Measurements from ENCODE around the gene NR2C2.
A peak's percentile ranks its signal among the peaks of the same experiment; 100 is the strongest.
"Not testable (repeated sequence)": the region's sequence is repeated elsewhere in the genome, so short reads cannot be mapped to it uniquely, and the experiment has no call there.

The NR2C2 gene

DNA sequence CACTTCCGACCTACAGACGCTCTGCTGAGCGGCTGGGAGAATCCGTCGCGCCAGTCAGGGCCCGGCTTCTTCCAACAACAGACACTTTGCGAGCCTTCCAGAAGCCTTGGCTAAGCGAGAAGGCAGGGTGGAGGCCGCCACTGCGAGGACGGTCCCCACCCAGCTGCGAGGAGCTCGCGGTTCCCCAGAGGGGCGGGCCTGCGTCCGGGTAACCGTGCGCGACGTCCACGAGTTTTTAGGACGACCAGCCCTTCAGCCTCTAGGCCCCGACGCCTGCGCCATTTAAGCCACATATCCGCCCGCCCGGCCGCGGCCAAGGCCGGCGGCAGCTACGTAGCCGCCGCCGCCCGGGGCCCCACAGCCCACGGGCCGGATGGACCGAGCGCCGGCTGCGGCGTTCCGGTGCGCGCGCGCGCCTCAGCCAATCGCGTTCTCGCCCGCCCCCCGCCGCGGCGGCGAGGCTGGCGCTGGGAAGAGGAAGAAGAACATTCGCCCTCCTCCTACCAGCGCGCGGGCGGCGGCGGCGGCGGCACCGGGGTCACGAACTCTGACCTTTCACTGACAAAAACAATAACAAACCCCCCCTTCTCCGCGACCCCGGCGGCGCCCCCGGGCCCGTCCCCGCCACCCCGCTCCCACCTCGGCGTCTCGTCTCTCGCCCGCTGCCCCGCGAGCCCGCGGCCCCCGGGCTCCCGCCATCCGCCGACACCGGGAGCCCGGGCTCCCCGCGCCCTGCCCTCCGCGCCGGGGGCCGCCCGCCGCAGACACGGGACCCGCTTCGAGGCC is at the start of gene NR2C2:
Gene NR2C2 (plus strand): TSS at position 484 of the 786 bp plus-strand sequence. CDS start 56,332 bp downstream, outside the sequence.
- FAIRE-seq = no peak

DNA sequence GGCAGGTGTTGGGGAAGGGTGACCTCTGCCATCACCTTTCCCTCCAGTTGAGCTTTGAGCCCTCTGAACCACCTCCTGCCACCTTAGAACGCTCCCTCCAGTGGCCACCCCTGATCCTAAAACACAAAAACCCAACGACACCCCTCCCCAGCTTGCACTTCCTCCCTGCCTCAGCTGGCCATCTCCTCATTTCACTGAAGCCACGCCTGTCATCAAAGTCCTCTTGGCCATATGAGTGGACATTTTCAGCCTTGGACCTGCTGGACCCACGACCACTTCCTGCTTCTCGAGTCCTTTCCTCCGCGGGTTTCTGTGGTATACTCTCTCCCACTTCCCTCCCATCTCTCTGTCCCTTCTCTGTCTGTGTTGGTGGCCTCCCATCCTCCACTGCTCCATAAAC is 48.5 kb upstream of the NR2C2 start:
- no peak for DNase-seq (ENCODE audit: insufficient read length, low spot score)
- FAIRE-seq = no peak
- no peak for TF ChIP-seq POLR2A (IDR thresholded peaks at IDR 0.05; ENCODE audit: low read depth, low read length)

More for the DNA sequence above, at the start of gene NR2C2:
- DNase-seq (ENCODE audit: insufficient read length, low spot score) = peak; percentile 79
- peak; percentile 66 for TF ChIP-seq POLR2A (IDR thresholded peaks at IDR 0.05; ENCODE audit: low read depth, low read length)

DNA sequence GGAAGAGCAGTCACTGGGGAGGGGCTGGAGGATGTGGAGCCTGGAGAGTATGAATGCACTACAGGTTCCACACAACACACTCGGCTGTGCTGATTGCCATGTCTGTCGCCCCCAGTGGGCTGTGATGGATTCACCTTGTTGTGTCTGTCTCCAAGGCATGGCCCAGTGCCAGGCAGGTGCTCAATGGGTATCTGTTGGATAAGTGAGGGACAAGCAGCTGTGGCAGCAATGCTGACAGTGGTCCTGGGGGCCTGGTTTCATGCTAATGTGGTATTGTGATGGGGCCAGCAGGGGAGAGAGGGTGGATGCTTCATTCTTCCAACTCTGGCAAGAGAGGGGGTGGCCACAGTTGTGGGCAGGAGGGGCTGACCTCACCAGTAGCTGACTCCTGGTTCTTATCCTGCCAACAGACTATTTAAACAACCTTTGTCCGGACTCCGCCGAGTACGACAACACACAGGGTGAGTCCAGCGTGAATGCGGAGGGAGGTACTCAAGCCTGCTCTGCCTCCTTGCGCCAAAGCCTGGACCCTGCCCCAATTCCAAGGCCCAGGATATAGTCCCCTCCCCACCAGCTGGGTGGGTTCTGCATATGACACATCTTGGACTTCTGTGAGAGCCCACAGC is 47.3 kb upstream of the NR2C2 start:
- DNase-seq (ENCODE audit: insufficient read length, low spot score) (no peak), FAIRE-seq (no peak)
- TF ChIP-seq POLR2A (IDR thresholded peaks at IDR 0.05; ENCODE audit: low read depth, low read length) = no peak

DNA sequence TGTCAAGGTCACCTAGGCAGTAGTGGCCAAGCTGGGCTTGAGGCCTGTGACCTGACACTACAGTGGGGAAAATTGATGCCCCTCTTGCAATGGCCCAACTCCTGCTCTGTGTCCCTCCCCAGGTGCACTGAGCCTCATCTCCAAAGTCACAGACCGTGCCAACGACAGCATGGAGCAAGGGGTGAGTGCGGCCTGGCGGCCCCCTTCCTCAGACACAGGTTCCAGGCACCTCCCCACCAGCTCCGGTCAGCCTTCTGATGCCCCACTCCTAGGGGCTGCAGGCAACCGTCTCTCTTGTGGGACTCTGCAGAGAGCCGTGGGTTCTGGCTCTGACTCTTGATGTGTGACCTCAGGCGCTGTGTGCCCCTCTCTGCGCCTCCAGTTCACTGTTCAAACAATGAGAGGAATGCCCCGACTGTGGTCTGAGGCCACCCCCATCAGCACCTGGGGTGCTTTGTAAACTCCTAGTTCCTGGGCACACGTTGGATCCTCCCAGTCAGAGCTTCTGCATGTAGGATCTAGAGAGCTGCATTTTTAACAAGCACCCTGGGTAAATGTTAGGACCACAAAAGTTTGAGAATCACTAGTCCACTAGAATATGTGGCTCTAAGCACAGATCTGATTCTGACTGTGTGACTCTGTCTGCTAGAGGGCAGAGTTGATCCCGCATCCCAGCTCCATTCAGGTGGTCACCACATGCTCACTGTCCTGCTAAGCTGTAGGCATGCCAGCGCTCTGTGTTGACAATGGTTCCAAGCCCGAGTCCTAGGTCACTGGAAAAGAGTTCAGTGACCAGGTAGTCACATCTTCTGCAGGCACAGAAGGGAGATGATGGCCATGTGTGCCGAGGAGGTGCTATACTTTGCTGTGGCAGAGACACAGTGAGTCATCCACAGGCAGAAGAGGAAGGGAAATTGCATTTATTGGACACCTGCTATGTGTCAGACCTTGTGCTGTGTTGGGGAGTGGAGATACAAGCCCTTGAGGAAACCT is 46.2 kb upstream of the NR2C2 start:
- FAIRE-seq (no peak), DNase-seq (ENCODE audit: insufficient read length, low spot score) (no peak)
- no peak for TF ChIP-seq POLR2A (IDR thresholded peaks at IDR 0.05; ENCODE audit: low read depth, low read length)

DNA sequence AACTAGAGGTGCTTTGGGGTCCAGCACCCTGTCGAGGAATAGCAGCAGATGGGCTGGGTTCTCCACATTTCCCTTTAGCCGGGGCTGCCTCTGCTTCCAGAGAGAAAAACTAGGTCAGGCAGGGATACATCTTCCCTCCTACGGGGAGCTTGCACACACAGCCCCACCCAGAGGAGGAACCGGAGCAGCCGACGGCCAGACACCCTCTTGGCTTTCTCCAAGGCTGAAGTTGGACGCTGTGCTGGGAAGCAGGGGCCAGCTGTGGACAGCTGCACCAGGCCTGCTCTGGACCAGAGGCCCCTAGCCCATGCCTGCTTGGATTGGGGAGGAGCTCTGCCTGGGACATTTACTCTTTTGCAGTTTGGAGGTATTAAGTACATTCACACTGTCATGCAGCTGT is 44.7 kb upstream of the NR2C2 start:
- DNase-seq (ENCODE audit: insufficient read length, low spot score) = no peak
- FAIRE-seq = no peak
- no peak for TF ChIP-seq POLR2A (IDR thresholded peaks at IDR 0.05; ENCODE audit: low read depth, low read length)

DNA sequence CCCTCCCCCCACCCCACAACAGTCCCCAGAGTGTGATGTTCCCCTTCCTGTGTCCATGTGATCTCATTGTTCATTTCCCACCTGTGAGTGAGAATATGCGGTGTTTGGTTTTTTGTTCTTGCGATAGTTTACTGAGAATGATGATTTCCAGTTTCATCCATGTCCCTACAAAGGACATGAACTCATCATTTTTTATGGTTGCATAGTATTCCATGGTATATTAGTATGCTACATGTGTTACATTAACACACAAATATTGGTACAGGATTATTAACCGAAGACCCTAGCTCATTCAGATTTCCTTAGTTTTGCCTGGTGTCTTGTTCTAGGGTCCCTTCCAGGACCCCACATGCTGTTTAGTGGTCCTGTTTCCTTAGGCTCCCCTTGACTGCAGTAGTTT is 43.9 kb upstream of the NR2C2 start:
- not testable (repeated sequence) for FAIRE-seq

DNA sequence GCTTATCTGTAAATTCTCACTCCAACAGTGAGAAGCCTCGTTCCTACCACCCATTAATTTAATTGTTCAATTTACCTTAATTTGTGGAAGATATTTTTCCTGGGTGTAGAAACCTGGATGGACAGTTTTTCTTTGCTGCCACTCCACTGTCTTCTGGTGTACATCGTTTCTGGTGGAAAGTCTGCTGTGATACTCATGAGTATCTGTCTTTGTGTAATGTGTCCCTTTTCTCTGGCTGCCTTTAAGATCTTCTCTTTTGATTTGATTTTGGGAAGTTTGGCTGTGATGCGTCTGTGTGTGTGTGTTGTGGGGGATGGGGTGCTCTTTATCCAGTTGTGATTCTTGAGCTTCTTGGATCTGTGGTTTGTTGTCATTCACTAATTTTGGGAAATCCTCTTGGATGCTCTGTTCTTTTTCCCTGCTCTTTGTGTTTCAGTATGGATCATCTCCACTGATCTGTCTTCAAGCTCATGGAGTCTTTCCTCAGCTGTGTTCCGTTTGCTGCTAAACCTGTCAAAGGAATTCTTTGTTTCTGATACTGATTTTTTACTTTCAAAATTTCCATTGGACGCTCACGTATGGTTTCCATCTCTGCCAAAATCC is 42.2 kb upstream of the NR2C2 start:
- TF ChIP-seq POLR2A (IDR thresholded peaks at IDR 0.05; ENCODE audit: low read depth, low read length) = no peak
- no peak for DNase-seq (ENCODE audit: insufficient read length, low spot score)
- FAIRE-seq = no peak

More for the DNA sequence above, 43.9 kb upstream of the NR2C2 start:
- DNase-seq (ENCODE audit: insufficient read length, low spot score) = not testable (repeated sequence)

DNA sequence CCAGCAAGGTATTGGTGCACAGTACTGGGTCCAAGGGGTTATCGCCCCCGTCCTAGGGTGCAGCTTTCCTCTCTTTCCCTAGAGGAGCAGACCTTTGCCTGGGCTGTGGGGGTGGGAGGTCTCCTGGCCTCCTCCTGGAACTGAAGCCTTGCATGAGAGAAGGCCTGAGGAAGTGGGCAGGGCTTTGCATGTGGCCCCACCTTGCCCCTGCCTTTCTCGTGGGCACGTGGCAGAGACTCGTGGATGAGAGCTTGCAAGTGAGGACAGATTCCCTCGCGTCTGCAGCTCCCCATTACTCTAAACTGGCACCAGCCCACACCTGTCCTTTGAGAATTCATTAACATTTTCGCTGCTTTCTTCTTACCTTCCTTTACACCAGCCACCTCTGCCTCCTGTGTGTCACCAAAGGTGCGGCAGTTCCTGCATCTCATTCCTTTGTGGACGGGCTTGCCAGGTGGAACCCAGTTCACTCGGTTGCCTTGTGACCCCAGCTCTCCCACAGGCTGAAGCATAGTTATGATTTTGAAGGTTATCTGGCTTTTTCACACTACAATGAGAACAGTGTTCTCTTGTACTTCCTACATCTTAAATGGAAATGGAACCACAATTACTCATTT is 40.9 kb upstream of the NR2C2 start:
- TF ChIP-seq POLR2A (IDR thresholded peaks at IDR 0.05; ENCODE audit: low read depth, low read length) = no peak
- no peak for FAIRE-seq
- DNase-seq (ENCODE audit: insufficient read length, low spot score) = no peak

DNA sequence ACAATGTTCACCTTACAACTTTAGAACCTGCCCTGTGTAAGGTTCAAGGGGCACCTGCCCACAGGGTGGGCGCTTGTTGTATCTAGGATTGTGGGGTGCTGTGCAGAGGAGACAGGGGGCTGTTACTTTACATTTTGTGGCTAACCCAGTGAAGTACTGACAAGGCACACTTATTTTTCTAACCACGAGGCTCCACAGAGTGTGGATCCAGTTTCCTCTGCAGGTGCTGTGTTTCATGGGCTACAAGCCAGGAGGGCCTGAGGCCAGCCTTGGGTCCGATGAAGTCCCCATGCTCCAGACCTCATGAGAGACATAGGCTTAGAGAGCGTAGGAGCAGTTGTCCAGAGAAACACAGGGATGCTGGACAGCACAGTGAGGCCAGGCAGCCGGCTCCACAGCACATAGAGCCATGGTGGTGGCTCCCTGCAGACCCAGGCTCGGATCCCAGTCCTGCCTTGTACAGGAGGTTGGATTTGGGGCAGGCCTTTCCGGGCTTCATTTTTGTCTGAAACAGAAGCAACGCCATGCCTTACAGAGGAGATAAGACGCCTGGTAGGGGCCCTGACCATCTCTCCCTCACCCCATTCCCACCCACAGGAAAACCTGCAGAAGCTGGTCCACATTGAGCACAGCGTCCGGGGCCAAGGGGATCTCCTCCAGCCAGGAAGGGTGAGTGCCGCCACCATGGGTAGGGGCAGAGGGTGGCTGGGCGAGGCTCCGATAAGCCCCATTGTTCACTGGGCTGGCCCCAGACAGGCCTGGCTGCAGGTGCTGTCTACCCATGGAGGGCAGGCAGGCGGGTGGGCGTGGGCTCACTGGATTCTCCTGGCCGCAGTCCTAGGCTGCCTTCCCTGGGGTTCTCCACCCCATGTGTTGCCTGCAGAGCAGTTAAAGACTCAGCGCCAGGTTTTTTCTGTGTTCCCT is 40.1 kb upstream of the NR2C2 start:
- no peak for DNase-seq (ENCODE audit: insufficient read length, low spot score)
- no peak for TF ChIP-seq POLR2A (IDR thresholded peaks at IDR 0.05; ENCODE audit: low read depth, low read length)
- FAIRE-seq = no peak

DNA sequence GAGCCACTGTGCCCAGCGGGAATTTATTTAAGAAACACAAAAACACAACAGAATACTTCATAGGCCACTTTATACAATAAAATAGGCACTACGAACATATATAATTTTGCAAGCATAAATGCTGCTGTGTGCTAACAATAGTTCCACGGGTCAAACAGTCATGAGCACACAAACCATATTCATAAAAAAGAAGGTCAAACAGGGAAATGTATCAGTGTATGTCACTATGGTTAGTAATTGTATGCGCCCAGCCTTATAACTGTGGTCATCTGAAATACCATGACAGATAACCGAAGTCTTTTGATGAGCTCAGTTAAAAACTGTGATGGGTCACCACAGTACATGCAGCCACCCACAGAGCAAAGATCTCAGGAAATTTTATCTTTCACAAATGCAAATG is 38.1 kb upstream of the NR2C2 start:
- no peak for FAIRE-seq
- no peak for TF ChIP-seq POLR2A (IDR thresholded peaks at IDR 0.05; ENCODE audit: low read depth, low read length)
- DNase-seq (ENCODE audit: insufficient read length, low spot score) = no peak

DNA sequence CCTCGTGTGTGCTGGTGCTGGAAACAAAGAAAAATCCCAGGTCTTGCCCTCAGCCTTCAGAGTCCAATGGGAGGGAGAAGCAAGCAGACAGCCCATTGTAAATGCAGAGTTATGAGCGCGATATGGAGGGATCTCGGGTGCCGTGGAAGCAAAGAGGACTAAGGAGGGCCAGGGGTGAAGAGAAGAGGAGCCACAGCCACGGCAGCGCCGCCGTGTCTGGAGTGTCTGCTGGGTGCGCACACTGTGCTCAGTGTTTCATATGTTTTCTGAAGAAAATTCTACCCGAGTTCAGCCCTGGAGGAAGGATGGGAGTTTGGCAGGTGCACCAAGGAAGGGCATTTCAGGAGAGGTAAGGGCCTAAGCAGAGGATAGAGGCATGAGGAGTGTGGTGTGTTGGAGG is 35.7 kb upstream of the NR2C2 start:
- no peak for TF ChIP-seq POLR2A (IDR thresholded peaks at IDR 0.05; ENCODE audit: low read depth, low read length)
- FAIRE-seq = no peak
- DNase-seq (ENCODE audit: insufficient read length, low spot score) = no peak

Data from H54 (cell line).